Liver (tissue), 9 donors: Measurements from ENCODE around the gene VSIG10L2. TPM values are rescaled to one million over a fixed set of nuclear protein-coding genes. Genes with fewer than 3 reads are reported as not detected.

Source experiments
- DNase-seq: peaks from one replicate; pipeline ENCODE4 v3.0.0-alpha.2; 2017; ENCODE audit warnings: low spot score
- H3K27ac ChIP-seq, 2 donors: one replicate each; pipeline ENCODE4 v1.7.0; 2013; ENCODE audit warnings: inconsistent platforms in 2 of 2, low read length in 2 of 2, control low read depth in 1 of 2, low read depth in 1 of 2, mild to moderate bottlenecking in 1 of 2
- H3K27me3 ChIP-seq, 4 donors: one replicate each; pipeline versions ENCODE4 v1.6.1 to v1.7.0; 2013; ENCODE audit warnings: low read length in 3 of 4, inconsistent platforms in 1 of 4, mild to moderate bottlenecking in 1 of 4, moderate library complexity in 1 of 4; ENCODE audit not compliant: control insufficient read depth in 4 of 4, insufficient read depth in 4 of 4
- H3K36me3 ChIP-seq, 4 donors: one replicate each; pipeline versions ENCODE4 v1.6.1 to v1.7.0; 2013; ENCODE audit warnings: low read length in 3 of 4, mild to moderate bottlenecking in 3 of 4, low read depth in 1 of 4, moderate library complexity in 1 of 4; ENCODE audit not compliant: control insufficient read depth in 4 of 4, insufficient read depth in 3 of 4
- H3K4me1 ChIP-seq, 4 donors: one replicate each; pipeline versions ENCODE4 v1.6.1 to v1.7.0; 2013; ENCODE audit warnings: low read length in 3 of 4, mild to moderate bottlenecking in 3 of 4, moderate library complexity in 1 of 4; ENCODE audit not compliant: control insufficient read depth in 4 of 4, insufficient read depth in 4 of 4
- H3K4me3 ChIP-seq, 3 donors: one replicate each; pipeline versions ENCODE4 v1.6.1 to v1.7.0; 2013; ENCODE audit warnings: low read length in 3 of 3, control low read depth in 1 of 3, low read depth in 1 of 3, mild to moderate bottlenecking in 1 of 3
- H3K9ac ChIP-seq, 2 donors: one replicate each; pipeline ENCODE4 v1.7.0; 2013; ENCODE audit warnings: low read length in 2 of 2, mild to moderate bottlenecking in 2 of 2, moderate library complexity in 2 of 2, control low read depth in 1 of 2, low read depth in 1 of 2
- H3K9me3 ChIP-seq, 4 donors: one replicate each; pipeline versions ENCODE4 v1.6.1 to v1.7.0; 2013; ENCODE audit warnings: low read length in 3 of 4; ENCODE audit not compliant: control insufficient read depth in 4 of 4
- EGR1 ChIP-seq, 2 donors: IDR thresholded peaks; 2 replicates each; pipeline ENCODE4 v1.6.1; 2016 to 2018; ENCODE audit warnings: antibody characterized with exemption in 2 of 2, low read depth in 2 of 2
- FOXA1 ChIP-seq: IDR thresholded peaks from 2 replicates; pipeline ENCODE4 v1.6.1; 2016; ENCODE audit warnings: antibody characterized with exemption
- FOXA2 ChIP-seq: IDR thresholded peaks from 2 replicates; pipeline ENCODE4 v1.6.1; 2016; ENCODE audit warnings: antibody characterized with exemption
- GABPA ChIP-seq, 2 donors: IDR thresholded peaks in 1 of 2; conservative IDR thresholded peaks in 1 of 2; 2 replicates each; pipeline ENCODE4 v1.6.1; 2016; ENCODE audit warnings: antibody characterized with exemption in 2 of 2, mild to moderate bottlenecking in 1 of 2, moderate library complexity in 1 of 2
- HNF4A ChIP-seq, 2 donors: conservative IDR thresholded peaks; 2 replicates each; pipeline ENCODE4 v1.6.1; 2016; ENCODE audit warnings: antibody characterized with exemption in 2 of 2, mild to moderate bottlenecking in 2 of 2
- HNF4G ChIP-seq: IDR thresholded peaks from 2 replicates; pipeline ENCODE4 v1.6.1; 2016; ENCODE audit warnings: antibody characterized with exemption
- JUND ChIP-seq, 2 donors: IDR thresholded peaks; 2 replicates each; pipeline ENCODE4 v1.6.1; 2016; ENCODE audit warnings: antibody characterized with exemption in 2 of 2
- NR2F2 ChIP-seq: IDR thresholded peaks from 2 replicates; pipeline ENCODE4 v1.6.1; 2016; ENCODE audit warnings: antibody characterized with exemption
- RAD21 ChIP-seq, 2 donors: IDR thresholded peaks; 2 replicates each; pipeline ENCODE4 v1.6.1; 2016; ENCODE audit warnings: antibody characterized with exemption in 2 of 2, mild to moderate bottlenecking in 2 of 2
- RXRA ChIP-seq, 2 donors: IDR thresholded peaks; 2 replicates each; pipeline ENCODE4 v1.6.1; 2017 to 2018; ENCODE audit warnings: antibody characterized with exemption in 2 of 2, mild to moderate bottlenecking in 1 of 2
- SP1 ChIP-seq: IDR thresholded peaks from 2 replicates; pipeline ENCODE4 v1.6.1; 2018; ENCODE audit warnings: antibody characterized with exemption, mild to moderate bottlenecking
- TAF1 ChIP-seq: conservative IDR thresholded peaks from 2 replicates; pipeline ENCODE4 v1.6.1; 2016; ENCODE audit warnings: antibody characterized with exemption, mild to moderate bottlenecking
- YY1 ChIP-seq: IDR thresholded peaks from 2 replicates; pipeline ENCODE4 v1.6.1; 2016; ENCODE audit warnings: antibody characterized with exemption, mild to moderate bottlenecking
- WGBS: extraction: QIAGEN DNeasy Blood & Tissue Kit; methylation state at CpG from one replicate; pipeline ENCODE4 v1.1.7; 2013; 5-methylcytosine and 5-hydroxymethylcytosine counted together
- polyA plus RNA-seq, 2 donors: library from polyadenylated mRNA; stranded (reverse) in 1 of 2; unstranded in 1 of 2; fragments of 200-250 nt in 1 of 2; fragments of >200 nt in 1 of 2; fragmentation: Nextera tagmentation in 1 of 2; extraction: Ambion mirVana in 1 of 2; gene quantifications; one replicate each; pipeline versions ENCODE4 v1.2.1 to v1.2.3, GENCODE V29; 2013 to 2015
- total RNA-seq, 2 donors: library from RNA; depleted of rRNA; stranded (reverse); fragments of >200 nt; gene quantifications; one replicate each; pipeline ENCODE4 v1.2.3, GENCODE V29; 2014
- TF ChIP-seq, protein P1 (sequence below): IDR thresholded peaks from 2 replicates; pipeline ENCODE4 v1.6.1; 2016; ENCODE audit warnings: antibody characterized with exemption
- TF ChIP-seq, protein P2 (sequence below): fragments of 150-350 bp; IDR thresholded peaks from 2 replicates; pipeline ENCODE4 v1.5.1; 2017; ENCODE audit warnings: improper control_type of control experiment, low read depth, low read length; ENCODE audit not compliant: missing input control
- TF ChIP-seq, protein P3 (sequence below): IDR thresholded peaks from 2 replicates; pipeline ENCODE4 v1.6.1; 2016; ENCODE audit warnings: antibody characterized with exemption
- donor health status: healthy.
- donor health status: healthy.
- donor health status: healthy.
- donor health status: healthy.
- donor health status: healthy.

The VSIG10L2 gene
- total and polyA plus RNA-seq, 4 donors: not detected

DNA sequence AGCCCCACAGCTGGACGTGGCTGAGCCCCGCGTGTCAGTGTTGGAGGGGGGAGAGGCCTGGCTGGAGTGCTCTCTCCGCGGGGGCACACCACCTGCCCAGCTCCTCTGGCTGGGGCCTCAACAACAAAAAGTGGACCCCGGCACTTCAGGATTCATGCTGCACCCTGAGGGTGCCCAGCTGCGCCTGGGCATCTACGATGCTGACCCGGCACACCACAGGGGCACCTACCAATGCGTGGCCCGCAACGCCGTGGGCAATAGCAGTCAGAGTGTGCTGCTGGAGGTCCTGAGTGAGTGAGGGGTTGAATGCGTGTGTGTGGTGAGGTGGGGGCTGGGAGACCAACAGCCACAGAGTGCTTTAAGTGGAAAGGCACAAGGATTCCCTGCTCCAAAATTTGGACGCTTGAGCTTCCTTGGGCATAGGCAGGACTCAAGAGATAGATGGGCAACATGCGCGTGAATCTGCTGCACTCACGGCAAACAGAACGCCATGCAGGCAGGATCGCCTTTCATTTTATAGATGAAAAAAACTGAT is 7.6 kb downstream of the VSIG10L2 start:
- no peaks in the 10 kb centered on the region for H3K9me3 ChIP-seq
- no peak for DNase-seq
- TF ChIP-seq FOXA1 (no peak), JUND (IDR thresholded peaks at IDR 0.05) (no peak), RAD21 (IDR thresholded peaks at IDR 0.05) (no peak), YY1 (no peak), HNF4G (no peak), RXRA (IDR thresholded peaks at IDR 0.05) (no peak), NR2F2 (no peak), GABPA (IDR thresholded peaks at IDR 0.05 in 1 of 2, conservative IDR thresholded peaks at IDR 0.05 in 1 of 2) (no peak), EGR1 (IDR thresholded peaks at IDR 0.05; ENCODE audit: low read depth in 2 of 2) (no peak)
- WGBS: 88% methylated on average over 20 of the region's 20 CpGs
- no peaks in the 10 kb centered on the region for H3K36me3 ChIP-seq
- H3K27me3 ChIP-seq: no peaks in the 10 kb centered on the region
- no peak overlapping the region for H3K4me3 ChIP-seq
- no peak overlapping the region for H3K27ac ChIP-seq
- no peak overlapping the region for H3K9ac ChIP-seq
- no peaks in the 10 kb centered on the region for H3K4me1 ChIP-seq

DNA sequence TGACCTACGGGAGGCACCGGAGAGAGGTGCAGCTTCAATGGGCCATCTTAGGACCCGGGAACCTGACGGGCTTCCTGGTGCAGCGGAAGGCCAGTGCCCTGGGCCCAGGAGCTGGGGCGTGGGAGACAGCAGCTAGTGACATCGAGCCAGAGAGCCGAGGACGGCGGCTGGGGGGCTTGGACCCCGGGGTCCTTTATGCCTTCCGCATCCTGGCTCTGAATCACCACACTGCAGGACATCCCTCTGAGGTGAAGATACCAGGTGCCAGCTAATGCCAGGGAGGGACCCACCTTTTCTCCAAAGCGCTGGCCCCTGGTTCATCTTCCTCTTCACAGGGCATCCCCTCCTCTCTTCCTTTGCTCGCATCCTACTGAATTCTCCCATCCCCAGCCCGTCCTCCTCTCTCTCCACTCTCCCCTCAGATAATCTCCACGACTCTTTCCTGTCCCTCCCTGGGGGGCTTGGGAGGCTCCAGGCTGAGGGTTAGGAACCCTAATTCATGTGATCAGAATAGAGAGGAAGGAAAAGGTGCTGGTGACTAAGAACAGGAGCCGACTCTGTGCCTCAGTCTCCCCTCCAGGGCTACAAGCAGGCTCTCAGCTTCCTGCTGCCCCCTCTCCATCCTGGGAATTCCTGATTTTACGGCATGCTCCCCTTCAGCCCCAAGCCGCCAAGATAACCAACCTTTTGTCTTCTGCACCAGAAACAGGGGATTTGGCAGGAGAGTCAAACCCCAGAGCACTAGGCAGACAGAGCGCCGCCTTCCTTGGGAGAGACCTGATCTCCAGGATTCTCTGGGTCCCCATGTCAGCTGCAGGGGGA is 8.5 kb downstream of the VSIG10L2 start:
- no peak overlapping the region for H3K9ac ChIP-seq
- no peaks in the 10 kb centered on the region for H3K27me3 ChIP-seq
- no peaks in the 10 kb centered on the region for H3K4me1 ChIP-seq
- no peak overlapping the region for H3K27ac ChIP-seq
- no peak for DNase-seq
- TF ChIP-seq, protein P1, sequence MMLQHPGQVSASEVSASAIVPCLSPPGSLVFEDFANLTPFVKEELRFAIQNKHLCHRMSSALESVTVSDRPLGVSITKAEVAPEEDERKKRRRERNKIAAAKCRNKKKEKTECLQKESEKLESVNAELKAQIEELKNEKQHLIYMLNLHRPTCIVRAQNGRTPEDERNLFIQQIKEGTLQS: no peak
- TF ChIP-seq SP1 (no peak), RXRA (IDR thresholded peaks at IDR 0.05) (no peak), JUND (IDR thresholded peaks at IDR 0.05) (no peak), GABPA (IDR thresholded peaks at IDR 0.05 in 1 of 2, conservative IDR thresholded peaks at IDR 0.05 in 1 of 2) (no peak), RAD21 (IDR thresholded peaks at IDR 0.05) (no peak), NR2F2 (no peak), HNF4A (conservative IDR thresholded peaks at IDR 0.05) (no peak)
- TF ChIP-seq, protein P2, sequence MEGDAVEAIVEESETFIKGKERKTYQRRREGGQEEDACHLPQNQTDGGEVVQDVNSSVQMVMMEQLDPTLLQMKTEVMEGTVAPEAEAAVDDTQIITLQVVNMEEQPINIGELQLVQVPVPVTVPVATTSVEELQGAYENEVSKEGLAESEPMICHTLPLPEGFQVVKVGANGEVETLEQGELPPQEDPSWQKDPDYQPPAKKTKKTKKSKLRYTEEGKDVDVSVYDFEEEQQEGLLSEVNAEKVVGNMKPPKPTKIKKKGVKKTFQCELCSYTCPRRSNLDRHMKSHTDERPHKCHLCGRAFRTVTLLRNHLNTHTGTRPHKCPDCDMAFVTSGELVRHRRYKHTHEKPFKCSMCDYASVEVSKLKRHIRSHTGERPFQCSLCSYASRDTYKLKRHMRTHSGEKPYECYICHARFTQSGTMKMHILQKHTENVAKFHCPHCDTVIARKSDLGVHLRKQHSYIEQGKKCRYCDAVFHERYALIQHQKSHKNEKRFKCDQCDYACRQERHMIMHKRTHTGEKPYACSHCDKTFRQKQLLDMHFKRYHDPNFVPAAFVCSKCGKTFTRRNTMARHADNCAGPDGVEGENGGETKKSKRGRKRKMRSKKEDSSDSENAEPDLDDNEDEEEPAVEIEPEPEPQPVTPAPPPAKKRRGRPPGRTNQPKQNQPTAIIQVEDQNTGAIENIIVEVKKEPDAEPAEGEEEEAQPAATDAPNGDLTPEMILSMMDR: no peak
- no peaks in the 10 kb centered on the region for H3K9me3 ChIP-seq
- no peaks in the 10 kb centered on the region for H3K36me3 ChIP-seq
- whole genome bisulfite sequencing: 91% methylated on average over 21 of the region's 21 CpGs
- no peak overlapping the region for H3K4me3 ChIP-seq

DNA sequence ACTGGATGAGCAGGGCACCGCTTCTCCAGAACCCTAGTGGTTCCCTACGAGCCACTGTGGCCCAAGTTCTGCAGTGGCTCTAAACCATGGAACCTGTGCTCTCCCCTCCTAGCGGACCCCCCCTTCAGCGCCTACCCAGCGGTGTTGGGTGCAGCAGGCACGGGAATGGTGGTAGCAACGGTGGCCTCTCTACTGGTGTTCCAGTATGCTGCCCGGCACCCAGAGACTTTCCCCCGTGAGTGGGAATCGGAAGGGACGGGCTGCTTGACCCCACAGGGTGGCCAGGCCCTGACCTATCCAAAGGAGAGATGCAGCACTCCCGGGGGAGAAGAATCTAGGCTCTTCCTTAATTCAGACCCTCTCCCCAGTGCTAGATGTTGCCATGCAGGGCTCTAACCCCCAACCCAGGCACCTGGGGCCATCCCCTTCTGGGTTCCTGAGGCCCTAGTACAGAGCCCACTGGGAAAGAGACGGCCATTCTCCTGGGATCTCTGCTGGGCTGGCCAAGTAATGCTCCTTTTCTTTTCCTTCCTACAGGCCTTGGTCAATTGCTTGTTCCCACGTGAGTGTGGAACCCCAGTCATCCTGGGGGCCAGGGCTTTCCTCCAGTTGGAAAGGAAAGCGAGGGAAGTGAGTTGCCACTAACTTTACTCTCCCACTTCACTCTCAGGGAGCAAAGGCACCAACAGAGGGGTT is 9.2 kb downstream of the VSIG10L2 start:
- no peak for TF ChIP-seq FOXA2
- TF ChIP-seq YY1: no peak
- TF ChIP-seq, protein P3, sequence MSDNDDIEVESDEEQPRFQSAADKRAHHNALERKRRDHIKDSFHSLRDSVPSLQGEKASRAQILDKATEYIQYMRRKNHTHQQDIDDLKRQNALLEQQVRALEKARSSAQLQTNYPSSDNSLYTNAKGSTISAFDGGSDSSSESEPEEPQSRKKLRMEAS: no peak
- TF ChIP-seq GABPA (IDR thresholded peaks at IDR 0.05 in 1 of 2, conservative IDR thresholded peaks at IDR 0.05 in 1 of 2): no peak
- no peak for TF ChIP-seq FOXA1
- no peak for TF ChIP-seq HNF4A (conservative IDR thresholded peaks at IDR 0.05)
- no peak for TF ChIP-seq NR2F2
- TF ChIP-seq TAF1: no peak
- no peak for TF ChIP-seq RXRA (IDR thresholded peaks at IDR 0.05)
- Histone ChIP-seq H3K9me3 (no peaks in the 10 kb centered on the region), H3K4me3 (no peak overlapping the region), H3K9ac (no peak overlapping the region), H3K27me3 (no peaks in the 10 kb centered on the region), H3K36me3 (no peaks in the 10 kb centered on the region), H3K4me1 (no peaks in the 10 kb centered on the region), H3K27ac (no peak overlapping the region)
- 93% methylated on average over 15 of the region's 15 CpGs for WGBS
- no peak for DNase-seq
